KMS-11 (cell line): Measurements from ENCODE around the gene DSP.

Experiments used
- H2AFZ ChIP-seq: fragments of 200-600 bp; sonication (generic); 2 replicates; pipeline ENCODE4 v1.6.1; 2016; ENCODE audit warnings: antibody characterized with exemption, mixed run types, low read depth
- H3K27ac ChIP-seq: fragments of 200-600 bp; sonication (generic); 2 replicates; pipeline ENCODE4 v1.6.1; 2016; ENCODE audit warnings: mild to moderate bottlenecking, mixed run types
- H3K27me3 ChIP-seq: fragments of 200-600 bp; sonication (generic); 2 replicates; pipeline ENCODE4 v1.6.1; 2017; ENCODE audit warnings: mild to moderate bottlenecking, low read depth, mixed run types, moderate library complexity; ENCODE audit not compliant: insufficient read depth
- H3K36me3 ChIP-seq: fragments of 200-600 bp; sonication (generic); 2 replicates; pipeline ENCODE4 v1.6.1; 2017; ENCODE audit warnings: mild to moderate bottlenecking, mixed run types; ENCODE audit not compliant: insufficient read depth
- H3K4me1 ChIP-seq: fragments of 200-600 bp; sonication (generic); 2 replicates; pipeline ENCODE4 v1.6.1; 2016; ENCODE audit warnings: mild to moderate bottlenecking, low read depth, mixed run types; ENCODE audit not compliant: poor library complexity, severe bottlenecking
- H3K4me2 ChIP-seq: fragments of 200-600 bp; sonication (generic); 2 replicates; pipeline ENCODE4 v1.7.0; 2016; ENCODE audit warnings: mild to moderate bottlenecking, mixed run types
- H3K4me3 ChIP-seq: fragments of 200-600 bp; sonication (generic); IDR thresholded peaks from 2 replicates; pipeline ENCODE4 v1.6.1; 2017; ENCODE audit warnings: low read depth, low read length, mixed read lengths; ENCODE audit not compliant: insufficient read depth
- H3K79me2 ChIP-seq: fragments of 200-600 bp; sonication (generic); 2 replicates; pipeline ENCODE4 v1.6.1; 2016; ENCODE audit warnings: low read depth, mixed run types; ENCODE audit not compliant: insufficient read depth
- H3K9ac ChIP-seq: fragments of 200-600 bp; sonication (generic); 2 replicates; pipeline ENCODE4 v1.6.1; 2016; ENCODE audit warnings: mild to moderate bottlenecking, mixed run types
- H4K20me1 ChIP-seq: fragments of 200-600 bp; sonication (generic); 2 replicates; pipeline ENCODE4 v1.6.1; 2016; ENCODE audit warnings: mild to moderate bottlenecking, mixed run types; ENCODE audit not compliant: insufficient read depth
- CTCF ChIP-seq: fragments of 200-600 bp; sonication (generic); conservative IDR thresholded peaks from 2 replicates; pipeline ENCODE4 v1.6.1; 2017; ENCODE audit warnings: low read depth, mild to moderate bottlenecking, antibody characterized with exemption, low read length, moderate library complexity, mixed read lengths

Gene DSP

GRCh38 chr6:7559651-7560385 is 18.3 kb downstream of the DSP start:
- Histone ChIP-seq H2AFZ (no peak overlapping the region), H3K27ac (no peak overlapping the region), H3K4me2 (no peak overlapping the region), H3K9ac (no peak overlapping the region), H3K4me1 (no peaks in the 10 kb centered on the region), H3K36me3 (no peaks in the 10 kb centered on the region), H4K20me1 (no peaks in the 10 kb centered on the region), H3K79me2 (no peaks in the 10 kb centered on the region), H3K27me3 (no peaks in the 10 kb centered on the region), H3K4me3 (no peak overlapping the region)
- TF ChIP-seq CTCF, result no peak

GRCh38 chr6:7561153-7561964 is 19.9 kb downstream of the DSP start:
- H3K4me3 ChIP-seq, result no peak overlapping the region
- no peak overlapping the region for H3K9ac ChIP-seq
- H4K20me1 ChIP-seq, result no peaks in the 10 kb centered on the region
- no peak overlapping the region for H2AFZ ChIP-seq
- H3K79me2 ChIP-seq, result no peaks in the 10 kb centered on the region
- no peak for TF ChIP-seq CTCF
- H3K27ac ChIP-seq, result no peak overlapping the region
- no peak overlapping the region for H3K4me2 ChIP-seq
- H3K27me3 ChIP-seq, result no peaks in the 10 kb centered on the region
- H3K36me3 ChIP-seq, result no peaks in the 10 kb centered on the region
- no peaks in the 10 kb centered on the region for H3K4me1 ChIP-seq

- no peaks in the 10 kb centered on the region for H4K20me1 ChIP-seq
- H3K79me2 ChIP-seq, result no peaks in the 10 kb centered on the region
- no peaks in the 10 kb centered on the region for H3K36me3 ChIP-seq
- no peak overlapping the region for H3K9ac ChIP-seq
- H2AFZ ChIP-seq, result no peak overlapping the region
- H3K4me1 ChIP-seq, result no peaks in the 10 kb centered on the region
- H3K4me3 ChIP-seq, result no peak overlapping the region
- no peak overlapping the region for H3K4me2 ChIP-seq
- H3K27me3 ChIP-seq, result no peaks in the 10 kb centered on the region
- no peak overlapping the region for H3K27ac ChIP-seq
- TF ChIP-seq CTCF, result no peak
These were observed 21.3 kb downstream of the DSP start for GRCh38 chr6:7562769-7563168.

GRCh38 chr6:7566107-7566506 is 24.6 kb downstream of the DSP start:
- no peak overlapping the region for H2AFZ ChIP-seq
- no peak overlapping the region for H3K27ac ChIP-seq
- H3K4me2 ChIP-seq, result no peak overlapping the region

More at GRCh38 chr6:7566107-7566506, 24.6 kb downstream of the DSP start:
- Histone ChIP-seq H3K4me1 (no peaks in the 10 kb centered on the region), H4K20me1 (no peaks in the 10 kb centered on the region), H3K4me3 (no peak overlapping the region), H3K9ac (no peak overlapping the region), H3K79me2 (no peaks in the 10 kb centered on the region), H3K36me3 (no peaks in the 10 kb centered on the region), H3K27me3 (no peaks in the 10 kb centered on the region)
- no peak for TF ChIP-seq CTCF
